ENCODE results near the gene STPG1. TPM values are rescaled to one million over a fixed set of nuclear protein-coding genes. Genes with fewer than 3 reads are reported as not detected.

STPG1 gene
- total RNA-seq, 1 experiment from 2014 or later = 12.8 TPM

DNA sequence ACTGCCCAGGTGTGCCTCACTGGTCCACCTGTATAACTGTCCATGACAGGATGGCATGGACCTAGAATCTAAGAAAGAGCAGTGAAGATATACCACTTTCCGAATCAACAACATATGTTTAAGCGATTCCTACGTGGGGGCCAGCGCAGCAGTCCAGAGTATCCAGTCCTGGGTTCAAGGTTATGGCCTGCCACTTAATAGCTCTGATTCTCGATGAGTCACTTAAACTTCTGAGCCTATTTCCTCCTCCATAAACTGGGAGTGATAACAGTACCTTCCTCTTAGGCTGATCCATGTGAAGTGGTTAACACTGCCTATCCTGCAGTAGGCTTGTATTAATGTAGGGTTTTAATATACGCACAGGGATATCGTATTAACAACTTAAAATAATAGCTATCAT, 2.8 kb downstream of the STPG1 start:
- POLR2A ChIA-PET = interaction anchor here (0.5 kb wide), 1 partner anchor 257 kb away, joined by 3 read pairs; no protein-coding TSS in a partner anchor
- H3K4me3 Mint-ChIP-seq = no peak overlapping the region
- H3K4me1 Mint-ChIP-seq = peaks cover 13% of the 10 kb centered on the region
- CTCF ChIA-PET = interaction anchor here (3.1 kb wide), 1 partner anchor 18 kb away, joined by 25 read pairs; no protein-coding TSS in a partner anchor
- peaks cover 8% of the 10 kb centered on the region for H3K9me3 Mint-ChIP-seq
- H3K27me3 Mint-ChIP-seq (ENCODE audit: low read depth) = no peaks in the 10 kb centered on the region
- ATAC-seq (no peak), DNase-seq (ENCODE audit: low spot score) (no peak)
- no peak overlapping the region for H3K27ac Mint-ChIP-seq
- TF ChIP-seq, protein P1, sequence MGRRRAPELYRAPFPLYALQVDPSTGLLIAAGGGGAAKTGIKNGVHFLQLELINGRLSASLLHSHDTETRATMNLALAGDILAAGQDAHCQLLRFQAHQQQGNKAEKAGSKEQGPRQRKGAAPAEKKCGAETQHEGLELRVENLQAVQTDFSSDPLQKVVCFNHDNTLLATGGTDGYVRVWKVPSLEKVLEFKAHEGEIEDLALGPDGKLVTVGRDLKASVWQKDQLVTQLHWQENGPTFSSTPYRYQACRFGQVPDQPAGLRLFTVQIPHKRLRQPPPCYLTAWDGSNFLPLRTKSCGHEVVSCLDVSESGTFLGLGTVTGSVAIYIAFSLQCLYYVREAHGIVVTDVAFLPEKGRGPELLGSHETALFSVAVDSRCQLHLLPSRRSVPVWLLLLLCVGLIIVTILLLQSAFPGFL (CRISPR knock-in tag; IDR thresholded peaks at IDR 0.05; ENCODE audit: borderline replicate concordance) = no peak
- TF ChIP-seq NR2C2 (CRISPR knock-in tag; IDR thresholded peaks at IDR 0.05) (no peak), FOXP1 (CRISPR knock-in tag; IDR thresholded peaks at IDR 0.05; ENCODE audit: borderline replicate concordance) (no peak), TCF7 (CRISPR knock-in tag; IDR thresholded peaks at IDR 0.05; ENCODE audit: low read depth) (no peak), SMAD4 (CRISPR knock-in tag; IDR thresholded peaks at IDR 0.05) (no peak), JAZF1 (CRISPR knock-in tag; IDR thresholded peaks at IDR 0.05) (no peak), ZBTB21 (CRISPR knock-in tag; IDR thresholded peaks at IDR 0.05; ENCODE audit: borderline replicate concordance) (no peak), ATF1 (CRISPR knock-in tag; IDR thresholded peaks at IDR 0.05) (no peak), ZNF138 (CRISPR knock-in tag; conservative IDR thresholded peaks at IDR 0.05) (no peak), TEAD1 (CRISPR knock-in tag; IDR thresholded peaks at IDR 0.05) (no peak), SOX15 (CRISPR knock-in tag; IDR thresholded peaks at IDR 0.05) (no peak), PRRX2 (CRISPR knock-in tag; IDR thresholded peaks at IDR 0.05) (no peak), ZNF317 (CRISPR knock-in tag; IDR thresholded peaks at IDR 0.05; ENCODE audit: borderline replicate concordance, low read depth) (no peak), FOXK1 (CRISPR knock-in tag; IDR thresholded peaks at IDR 0.05) (no peak)
- TF ChIP-seq, protein P2, sequence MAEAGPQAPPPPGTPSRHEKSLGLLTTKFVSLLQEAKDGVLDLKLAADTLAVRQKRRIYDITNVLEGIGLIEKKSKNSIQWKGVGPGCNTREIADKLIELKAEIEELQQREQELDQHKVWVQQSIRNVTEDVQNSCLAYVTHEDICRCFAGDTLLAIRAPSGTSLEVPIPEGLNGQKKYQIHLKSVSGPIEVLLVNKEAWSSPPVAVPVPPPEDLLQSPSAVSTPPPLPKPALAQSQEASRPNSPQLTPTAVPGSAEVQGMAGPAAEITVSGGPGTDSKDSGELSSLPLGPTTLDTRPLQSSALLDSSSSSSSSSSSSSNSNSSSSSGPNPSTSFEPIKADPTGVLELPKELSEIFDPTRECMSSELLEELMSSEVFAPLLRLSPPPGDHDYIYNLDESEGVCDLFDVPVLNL (CRISPR knock-in tag; IDR thresholded peaks at IDR 0.05; ENCODE audit: borderline replicate concordance, low read depth) = no peak
- TF ChIP-seq, protein P3, sequence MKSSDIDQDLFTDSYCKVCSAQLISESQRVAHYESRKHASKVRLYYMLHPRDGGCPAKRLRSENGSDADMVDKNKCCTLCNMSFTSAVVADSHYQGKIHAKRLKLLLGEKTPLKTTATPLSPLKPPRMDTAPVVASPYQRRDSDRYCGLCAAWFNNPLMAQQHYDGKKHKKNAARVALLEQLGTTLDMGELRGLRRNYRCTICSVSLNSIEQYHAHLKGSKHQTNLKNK (CRISPR knock-in tag; IDR thresholded peaks at IDR 0.05) = no peak
- TF ChIP-seq, protein P4, sequence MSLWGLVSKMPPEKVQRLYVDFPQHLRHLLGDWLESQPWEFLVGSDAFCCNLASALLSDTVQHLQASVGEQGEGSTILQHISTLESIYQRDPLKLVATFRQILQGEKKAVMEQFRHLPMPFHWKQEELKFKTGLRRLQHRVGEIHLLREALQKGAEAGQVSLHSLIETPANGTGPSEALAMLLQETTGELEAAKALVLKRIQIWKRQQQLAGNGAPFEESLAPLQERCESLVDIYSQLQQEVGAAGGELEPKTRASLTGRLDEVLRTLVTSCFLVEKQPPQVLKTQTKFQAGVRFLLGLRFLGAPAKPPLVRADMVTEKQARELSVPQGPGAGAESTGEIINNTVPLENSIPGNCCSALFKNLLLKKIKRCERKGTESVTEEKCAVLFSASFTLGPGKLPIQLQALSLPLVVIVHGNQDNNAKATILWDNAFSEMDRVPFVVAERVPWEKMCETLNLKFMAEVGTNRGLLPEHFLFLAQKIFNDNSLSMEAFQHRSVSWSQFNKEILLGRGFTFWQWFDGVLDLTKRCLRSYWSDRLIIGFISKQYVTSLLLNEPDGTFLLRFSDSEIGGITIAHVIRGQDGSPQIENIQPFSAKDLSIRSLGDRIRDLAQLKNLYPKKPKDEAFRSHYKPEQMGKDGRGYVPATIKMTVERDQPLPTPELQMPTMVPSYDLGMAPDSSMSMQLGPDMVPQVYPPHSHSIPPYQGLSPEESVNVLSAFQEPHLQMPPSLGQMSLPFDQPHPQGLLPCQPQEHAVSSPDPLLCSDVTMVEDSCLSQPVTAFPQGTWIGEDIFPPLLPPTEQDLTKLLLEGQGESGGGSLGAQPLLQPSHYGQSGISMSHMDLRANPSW (CRISPR knock-in tag; conservative IDR thresholded peaks at IDR 0.05; ENCODE audit: low read depth) = no peak
- TF ChIP-seq, protein P5, sequence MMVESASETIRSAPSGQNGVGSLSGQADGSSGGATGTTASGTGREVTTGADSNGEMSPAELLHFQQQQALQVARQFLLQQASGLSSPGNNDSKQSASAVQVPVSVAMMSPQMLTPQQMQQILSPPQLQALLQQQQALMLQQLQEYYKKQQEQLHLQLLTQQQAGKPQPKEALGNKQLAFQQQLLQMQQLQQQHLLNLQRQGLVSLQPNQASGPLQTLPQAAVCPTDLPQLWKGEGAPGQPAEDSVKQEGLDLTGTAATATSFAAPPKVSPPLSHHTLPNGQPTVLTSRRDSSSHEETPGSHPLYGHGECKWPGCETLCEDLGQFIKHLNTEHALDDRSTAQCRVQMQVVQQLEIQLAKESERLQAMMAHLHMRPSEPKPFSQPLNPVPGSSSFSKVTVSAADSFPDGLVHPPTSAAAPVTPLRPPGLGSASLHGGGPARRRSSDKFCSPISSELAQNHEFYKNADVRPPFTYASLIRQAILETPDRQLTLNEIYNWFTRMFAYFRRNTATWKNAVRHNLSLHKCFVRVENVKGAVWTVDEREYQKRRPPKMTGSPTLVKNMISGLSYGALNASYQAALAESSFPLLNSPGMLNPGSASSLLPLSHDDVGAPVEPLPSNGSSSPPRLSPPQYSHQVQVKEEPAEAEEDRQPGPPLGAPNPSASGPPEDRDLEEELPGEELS (CRISPR knock-in tag; IDR thresholded peaks at IDR 0.05) = no peak
- TF ChIP-seq, protein P6, sequence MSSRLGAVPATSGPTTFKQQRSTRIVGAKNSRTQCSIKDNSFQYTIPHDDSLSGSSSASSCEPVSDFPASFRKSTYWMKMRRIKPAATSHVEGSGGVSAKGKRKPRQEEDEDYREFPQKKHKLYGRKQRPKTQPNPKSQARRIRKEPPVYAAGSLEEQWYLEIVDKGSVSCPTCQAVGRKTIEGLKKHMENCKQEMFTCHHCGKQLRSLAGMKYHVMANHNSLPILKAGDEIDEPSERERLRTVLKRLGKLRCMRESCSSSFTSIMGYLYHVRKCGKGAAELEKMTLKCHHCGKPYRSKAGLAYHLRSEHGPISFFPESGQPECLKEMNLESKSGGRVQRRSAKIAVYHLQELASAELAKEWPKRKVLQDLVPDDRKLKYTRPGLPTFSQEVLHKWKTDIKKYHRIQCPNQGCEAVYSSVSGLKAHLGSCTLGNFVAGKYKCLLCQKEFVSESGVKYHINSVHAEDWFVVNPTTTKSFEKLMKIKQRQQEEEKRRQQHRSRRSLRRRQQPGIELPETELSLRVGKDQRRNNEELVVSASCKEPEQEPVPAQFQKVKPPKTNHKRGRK (CRISPR knock-in tag; IDR thresholded peaks at IDR 0.05; ENCODE audit: borderline replicate concordance) = no peak
- H3K36me3 Mint-ChIP-seq = no peaks in the 10 kb centered on the region

Measured in WTC11 (cell line).